CMK (cell line): ENCODE results near the gene PRKG1.

Experiments used
- DNase-seq: peaks from one replicate; pipeline ENCODE4 v3.0.0-alpha.2; 2010; ENCODE audit warnings: low read depth

PRKG1 gene

DNA sequence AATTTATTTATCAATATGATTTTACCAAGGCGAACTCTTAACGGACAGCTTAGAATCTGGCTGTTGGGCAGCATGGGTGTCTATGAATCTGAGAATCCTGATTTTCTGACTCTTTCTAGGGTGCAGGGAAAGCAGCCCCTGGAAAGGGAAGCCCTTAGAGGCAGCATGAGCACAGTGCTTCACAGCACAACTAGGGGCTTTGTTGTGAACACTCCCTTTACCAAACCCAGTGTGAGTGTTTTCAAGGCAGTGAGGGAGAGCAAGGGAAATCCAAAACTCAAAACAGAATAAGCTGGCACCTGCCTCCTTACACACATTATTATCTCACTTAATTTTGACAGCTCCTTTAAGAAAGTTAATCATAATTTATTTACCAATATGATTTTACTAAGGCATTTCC is 741.4 kb downstream of the PRKG1 start:
- DNase-seq, result no peak

DNA sequence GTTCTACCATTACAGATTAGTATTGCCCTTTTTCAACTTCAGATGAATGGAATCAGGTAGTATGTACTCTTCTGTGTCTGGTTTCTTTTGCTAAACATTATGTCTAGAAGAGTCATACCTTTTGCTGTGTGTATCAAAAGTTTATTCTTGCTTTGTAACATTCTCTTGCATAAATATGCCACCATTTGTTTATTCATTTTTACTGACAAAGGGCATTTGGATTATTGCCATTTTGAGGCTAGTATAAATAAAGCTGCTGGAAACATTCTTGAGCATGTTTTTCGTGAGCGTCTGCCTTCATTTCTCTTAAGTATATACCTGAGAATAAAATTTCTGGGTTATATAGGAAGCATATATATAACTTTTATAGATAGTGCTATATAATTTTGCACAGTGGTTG is 746.8 kb downstream of the PRKG1 start:
- no peak for DNase-seq

DNA sequence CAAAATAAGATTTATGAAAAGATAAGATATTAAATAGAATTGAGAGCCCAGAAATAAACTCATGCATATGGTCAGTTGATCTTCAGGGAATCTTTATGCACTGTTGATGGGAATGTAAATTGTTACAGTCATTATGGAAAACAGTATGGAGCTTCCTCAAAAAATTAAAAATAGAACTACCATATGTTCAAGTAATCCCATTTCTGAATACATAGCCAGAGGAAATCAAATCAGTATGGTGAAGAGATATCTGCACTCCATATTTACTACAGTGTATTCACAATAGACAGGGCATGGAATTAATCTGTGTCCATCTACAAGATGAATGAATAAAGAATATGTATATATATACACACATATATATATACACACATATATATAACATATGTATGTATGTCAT is 747.5 kb downstream of the PRKG1 start:
- no peak for DNase-seq

DNA sequence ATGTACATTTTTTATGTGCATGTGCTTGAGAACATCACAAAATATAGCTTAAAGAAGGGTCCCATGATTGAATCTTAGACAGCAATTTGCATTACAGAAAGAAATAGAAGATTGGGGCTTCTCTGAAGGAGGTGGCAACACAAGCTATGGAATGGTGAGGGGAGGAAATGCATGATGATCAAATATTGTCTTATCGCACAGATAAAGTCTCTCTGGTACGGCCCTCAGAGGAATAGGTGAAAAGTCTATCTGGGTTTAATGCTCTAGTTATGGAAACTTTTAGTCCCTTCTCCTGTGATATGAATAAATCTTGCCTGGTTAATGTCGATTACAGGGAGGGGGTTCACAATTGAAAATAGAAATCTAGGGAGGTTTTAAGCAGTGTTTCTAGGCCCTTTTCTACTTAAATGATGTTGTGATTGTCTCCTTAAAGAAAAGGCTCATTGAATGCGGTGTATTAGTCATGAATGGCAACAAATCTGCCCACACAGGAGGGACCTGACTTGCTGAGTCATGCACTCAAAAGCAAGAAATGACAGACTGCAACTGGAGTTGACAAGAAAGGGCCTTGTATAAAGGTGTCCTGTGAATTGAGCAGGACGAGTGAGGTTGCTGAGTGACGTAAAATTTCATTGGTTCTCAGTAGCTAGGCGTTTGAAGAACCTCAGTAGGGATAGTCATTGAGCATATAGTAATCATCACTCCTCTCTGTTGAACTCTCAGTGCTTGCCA is 758.5 kb downstream of the PRKG1 start:
- no peak for DNase-seq

DNA sequence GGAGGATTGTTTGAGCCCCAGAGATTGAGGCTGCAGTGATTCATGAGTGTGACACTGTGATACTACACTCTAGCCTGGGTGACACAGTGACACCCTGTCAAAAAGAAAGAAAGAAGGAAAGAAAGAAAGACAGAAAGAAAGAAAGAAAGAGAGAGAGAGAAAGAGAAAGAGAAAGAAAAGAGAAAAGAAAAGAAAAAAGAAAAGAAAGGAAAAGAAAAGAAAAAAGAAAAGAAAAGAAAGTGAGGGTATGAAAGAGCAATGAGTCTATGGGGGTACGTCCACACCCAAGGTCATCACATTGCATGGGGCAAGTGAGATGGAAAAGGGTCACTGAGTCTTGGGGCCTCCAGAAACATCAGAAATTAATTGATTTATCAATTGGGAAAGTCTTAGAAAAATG is 760.3 kb downstream of the PRKG1 start:
- no peak for DNase-seq

DNA sequence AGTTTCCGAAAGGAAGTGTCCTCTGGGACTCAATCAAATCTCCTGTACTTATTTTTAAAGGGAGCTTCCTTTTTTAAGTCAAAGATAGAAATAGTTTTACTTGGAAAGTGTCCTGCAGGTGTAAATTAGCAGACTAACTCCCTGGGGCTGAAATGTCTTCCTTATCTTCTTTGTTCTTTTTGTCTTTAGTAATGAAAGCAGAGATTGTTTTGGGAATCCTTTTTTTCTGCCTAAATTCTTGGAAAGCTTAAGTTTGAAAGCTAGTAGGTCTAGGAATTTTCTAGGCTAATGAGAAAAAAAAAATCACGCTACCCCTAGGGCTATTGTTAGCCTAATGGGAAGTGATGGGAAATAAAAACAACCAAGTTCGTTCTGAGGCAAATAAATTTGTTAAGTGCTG is 764.2 kb downstream of the PRKG1 start:
- DNase-seq, result no peak

DNA sequence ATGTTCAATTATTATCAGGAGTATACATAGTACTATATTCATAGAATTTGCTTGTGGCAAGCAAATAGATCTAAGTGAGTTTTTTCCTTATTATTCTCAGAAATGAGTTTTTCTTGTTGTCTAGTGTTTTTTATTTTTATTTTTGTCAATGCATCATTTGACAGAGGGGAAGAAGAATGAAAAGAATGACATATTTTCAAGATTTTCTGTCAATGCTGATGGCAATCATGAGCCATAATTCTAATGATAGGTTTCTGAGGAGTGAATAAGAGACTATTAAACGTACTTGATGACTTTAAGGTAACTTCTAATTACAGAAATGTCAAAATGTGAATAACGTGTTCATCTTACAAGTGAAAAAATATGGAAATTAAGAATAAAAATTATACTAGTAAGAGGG is 769.7 kb downstream of the PRKG1 start:
- no peak for DNase-seq

DNA sequence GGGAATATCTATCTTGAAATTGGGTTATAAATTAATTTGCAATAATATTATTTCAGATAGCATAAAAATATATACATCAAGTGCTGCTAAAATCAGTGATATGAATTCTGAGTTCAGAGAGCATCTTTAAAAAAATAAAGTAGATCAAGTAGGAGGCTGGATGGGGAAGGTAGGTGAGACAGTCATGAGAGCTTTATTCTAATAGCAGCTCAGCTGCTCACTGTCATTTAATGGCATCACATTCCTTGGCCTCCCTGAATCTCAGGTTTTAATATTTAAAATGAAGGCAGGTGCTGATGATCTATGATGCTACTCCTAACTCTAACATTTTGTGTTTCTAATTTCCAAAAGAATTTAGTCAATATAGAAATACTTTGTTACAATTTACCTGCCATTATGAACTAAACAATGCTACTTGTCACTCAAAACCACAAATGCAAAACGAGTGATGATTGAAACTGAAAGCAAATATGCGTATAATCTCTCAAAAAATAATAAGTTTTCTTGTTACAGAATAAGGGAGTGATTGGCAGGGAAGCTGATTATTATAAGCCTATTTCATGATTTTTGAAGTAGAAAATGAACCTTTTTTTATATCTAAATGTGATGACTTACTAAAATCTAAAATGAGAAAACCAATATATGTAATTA is 772.7 kb downstream of the PRKG1 start:
- DNase-seq, result no peak

DNA sequence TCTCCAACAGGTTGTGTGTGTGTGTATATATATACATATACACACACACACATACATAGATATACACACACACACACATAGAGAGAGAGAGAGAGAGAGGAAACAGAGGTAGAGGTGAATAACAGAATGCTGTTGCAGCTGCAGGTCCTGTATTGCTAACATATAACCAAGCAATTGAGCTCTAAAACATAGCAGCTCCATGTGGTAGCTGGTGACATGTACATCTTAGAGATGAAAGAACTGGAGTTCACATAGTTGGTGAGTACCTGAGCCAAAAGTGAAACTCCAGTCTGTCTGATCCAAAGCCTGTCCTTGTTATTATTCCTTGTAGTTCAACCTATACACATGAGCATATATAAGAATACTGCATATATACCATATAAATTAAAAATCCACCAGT is 778.0 kb downstream of the PRKG1 start:
- no peak for DNase-seq

DNA sequence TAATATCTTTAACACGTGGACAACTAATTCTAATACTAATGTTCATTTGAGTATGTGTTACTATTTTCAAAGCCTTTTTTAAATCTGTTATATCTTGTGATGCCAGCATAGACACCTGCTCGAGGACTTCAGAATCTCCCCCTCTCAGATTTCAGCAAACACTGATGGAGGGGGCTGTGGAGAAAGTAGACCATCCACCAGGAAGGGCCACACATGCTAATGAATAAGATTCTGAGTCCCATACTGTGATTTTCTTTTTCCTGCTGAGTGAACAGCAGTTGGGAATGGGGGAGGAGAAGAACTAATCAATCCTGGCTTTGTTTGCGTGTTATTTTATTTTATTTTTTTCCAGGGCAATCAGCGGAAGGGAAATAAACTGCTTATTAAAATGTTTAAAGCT is 783.0 kb downstream of the PRKG1 start:
- no peak for DNase-seq

DNA sequence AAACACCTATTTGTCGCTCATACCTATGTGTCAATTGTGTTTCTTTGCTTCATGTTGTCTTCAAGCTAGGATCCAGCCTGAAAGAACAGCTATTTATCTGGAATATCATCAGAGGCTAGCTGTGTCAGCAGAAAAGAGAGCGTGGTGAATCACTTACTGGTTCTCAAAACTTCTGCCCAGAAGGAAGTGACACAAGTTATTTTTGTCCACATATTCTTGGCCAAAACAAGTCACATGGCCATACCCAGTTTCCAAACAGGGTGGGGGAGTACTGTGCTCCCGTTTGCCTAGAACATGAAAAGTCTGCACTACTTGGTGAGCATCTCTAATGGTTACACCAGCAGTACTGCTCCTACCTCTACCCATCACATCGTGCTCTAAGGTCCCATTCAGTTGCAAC is 786.0 kb downstream of the PRKG1 start:
- no peak for DNase-seq

DNA sequence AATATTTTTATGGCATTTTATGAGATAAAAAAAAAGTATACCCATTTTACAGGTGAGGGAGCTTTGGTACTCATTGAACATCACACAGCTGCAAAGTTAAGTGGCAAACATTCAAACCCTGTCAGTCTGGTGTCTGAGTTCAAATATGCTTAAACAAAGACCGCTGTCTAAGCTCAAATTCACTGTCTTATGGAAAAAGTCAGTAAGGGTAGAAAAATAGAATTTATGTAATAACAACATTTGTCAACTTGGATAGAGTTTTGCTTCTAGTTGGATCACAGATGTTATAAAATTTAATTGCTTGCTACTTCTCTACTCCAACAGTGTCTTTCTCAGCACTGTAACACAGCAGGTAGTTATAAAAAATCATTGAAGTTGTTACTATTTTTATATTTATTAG is 786.8 kb downstream of the PRKG1 start:
- no peak for DNase-seq

DNA sequence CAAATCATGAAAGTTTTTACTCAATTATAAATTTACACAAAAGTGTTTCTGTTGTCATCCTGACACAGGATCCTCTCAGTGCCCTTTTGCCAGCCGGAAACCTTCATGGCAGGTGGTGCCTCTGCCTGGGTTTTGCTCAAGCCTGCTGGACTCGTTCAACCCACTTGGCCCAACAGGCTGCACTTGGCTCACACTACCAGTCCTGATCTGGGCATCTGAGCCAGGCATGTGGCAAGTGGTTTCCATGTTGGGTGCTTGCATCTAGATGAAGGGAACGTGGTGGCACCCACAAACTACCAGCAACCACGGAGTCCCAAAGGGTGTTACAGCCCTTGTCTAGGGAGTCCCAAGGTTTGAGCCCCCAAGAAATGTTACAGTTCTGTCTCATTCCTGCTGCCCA is 787.4 kb downstream of the PRKG1 start:
- DNase-seq, result no peak

DNA sequence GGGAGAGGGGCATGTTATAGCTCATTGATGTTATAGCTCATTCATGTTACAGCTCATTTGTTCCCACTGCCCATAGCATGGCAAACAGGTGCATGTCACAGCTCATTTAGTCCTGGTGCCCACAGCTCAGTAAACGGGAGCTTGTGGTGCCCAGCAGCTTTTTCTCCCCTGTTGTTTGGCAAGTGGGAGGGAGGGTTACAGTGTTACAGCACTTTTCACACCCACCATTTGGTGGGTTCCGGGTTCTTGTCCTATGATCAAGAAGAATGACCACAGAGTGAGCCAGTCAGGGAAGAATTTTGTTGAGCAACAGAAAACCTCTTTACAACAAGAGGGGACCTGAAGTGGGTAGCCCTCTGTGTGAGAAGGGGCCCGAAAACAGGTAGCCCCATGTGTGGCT is 787.9 kb downstream of the PRKG1 start:
- no peak for DNase-seq

DNA sequence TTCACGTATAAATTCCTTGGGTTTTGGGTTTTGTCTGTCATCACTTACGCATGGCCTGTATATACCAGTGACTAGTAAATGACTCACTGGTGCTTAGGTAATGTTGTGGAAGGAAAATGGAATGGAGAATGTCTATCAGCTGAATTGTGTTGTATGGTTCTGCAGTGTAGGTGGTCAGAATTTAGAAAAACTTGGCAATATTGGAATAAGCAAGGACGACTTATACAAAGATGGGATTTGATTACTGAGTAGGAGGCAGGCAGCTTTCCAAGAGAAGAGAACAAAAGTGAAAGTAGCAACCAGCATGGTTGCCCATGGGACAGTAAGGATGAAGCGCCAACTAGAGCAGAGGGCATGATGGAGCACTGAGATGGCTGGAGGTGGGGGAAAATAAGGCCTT is 793.7 kb downstream of the PRKG1 start:
- no peak for DNase-seq

DNA sequence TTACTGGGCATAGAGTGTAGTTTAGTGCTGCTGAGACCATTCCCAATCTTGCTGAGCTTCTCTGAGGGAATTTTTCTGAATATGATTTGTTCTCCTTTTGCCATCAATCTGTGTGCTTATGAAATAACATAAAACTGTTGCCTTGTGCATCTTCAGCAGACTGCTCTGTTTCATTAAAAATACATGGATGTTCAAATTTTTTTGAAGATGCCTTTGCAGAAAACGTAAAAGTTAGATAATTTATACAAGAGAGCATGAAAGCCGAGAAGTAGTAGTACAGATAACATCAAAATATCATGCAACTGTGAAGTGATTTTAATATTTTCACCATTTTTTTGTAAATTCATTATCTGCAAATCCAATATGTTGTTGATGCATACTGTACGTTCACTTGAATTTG is 799.8 kb downstream of the PRKG1 start:
- no peak for DNase-seq

DNA sequence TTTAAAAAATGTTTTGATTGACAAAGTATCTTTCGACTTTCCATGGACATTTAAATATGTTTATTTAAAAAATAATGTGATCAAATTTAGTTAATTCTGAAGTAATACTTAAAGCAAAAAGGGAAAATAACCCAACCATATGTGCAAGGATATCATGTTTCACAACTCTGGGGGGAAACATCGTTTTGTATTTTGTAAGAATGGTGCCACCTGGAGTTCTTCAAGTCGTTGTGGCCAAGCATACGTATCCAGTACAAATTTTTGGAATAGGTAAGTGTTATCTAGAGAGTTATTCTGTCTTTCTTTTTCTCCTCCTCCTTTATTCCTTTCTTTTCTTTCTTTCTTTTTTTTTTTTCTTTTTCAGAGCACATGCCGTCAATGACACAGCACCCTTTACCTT is 801.3 kb downstream of the PRKG1 start:
- DNase-seq, result no peak

DNA sequence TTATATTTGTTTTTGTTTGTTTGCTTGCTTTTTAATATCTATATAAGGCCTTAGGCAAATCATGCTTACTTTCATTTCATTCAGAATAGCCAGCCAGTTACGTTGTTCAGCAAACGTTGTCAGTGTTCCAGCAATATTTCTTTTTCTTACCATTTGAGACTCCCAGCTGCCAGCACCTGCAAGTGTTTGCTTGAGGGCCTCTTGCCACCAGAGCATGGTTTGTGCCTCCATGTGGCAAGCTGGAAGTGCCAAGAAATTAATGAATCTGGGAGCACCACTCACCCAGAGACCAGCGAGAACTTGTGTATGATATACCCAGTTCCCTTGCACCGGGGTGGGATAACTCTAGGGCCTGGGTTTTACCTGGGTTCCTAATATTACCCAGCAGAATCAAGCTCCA is 802.2 kb downstream of the PRKG1 start:
- no peak for DNase-seq

DNA sequence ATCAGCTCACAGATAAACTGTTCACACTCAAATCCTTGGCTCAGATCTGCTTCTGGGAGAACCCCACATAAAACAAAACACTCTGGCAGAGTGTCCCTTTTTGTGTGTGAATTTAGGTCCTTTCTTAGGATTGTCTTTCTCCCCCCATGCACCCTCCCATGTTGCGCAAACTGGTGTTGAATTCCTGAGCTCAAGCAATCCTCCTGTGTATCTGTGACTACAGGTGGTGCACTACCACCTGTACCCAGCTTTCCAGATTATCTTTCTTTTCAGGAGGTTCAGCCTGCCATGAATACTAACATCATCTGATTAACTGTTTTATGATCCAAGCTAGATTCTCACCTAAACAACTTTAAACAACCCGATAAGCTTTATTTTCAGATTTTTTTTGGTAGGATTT is 802.7 kb downstream of the PRKG1 start:
- DNase-seq, result no peak

DNA sequence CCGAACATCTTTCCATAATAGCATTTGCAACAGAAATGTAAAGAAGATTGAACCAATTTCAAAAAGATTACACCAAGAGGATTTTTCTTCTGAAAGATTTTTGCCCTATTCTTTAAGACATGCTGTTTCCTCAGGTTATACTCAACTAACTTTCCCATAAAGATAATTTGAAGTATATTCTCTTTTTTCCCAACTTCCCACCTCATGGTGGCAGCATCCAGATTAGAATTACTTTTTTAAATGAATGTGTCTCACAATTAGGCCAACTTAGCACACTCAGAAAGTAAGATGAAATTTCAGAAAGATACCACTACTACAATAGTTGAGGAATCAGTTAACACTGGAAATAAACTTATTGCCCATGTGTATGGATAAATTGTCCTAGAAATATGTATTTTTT is 803.3 kb downstream of the PRKG1 start:
- DNase-seq, result no peak

DNA sequence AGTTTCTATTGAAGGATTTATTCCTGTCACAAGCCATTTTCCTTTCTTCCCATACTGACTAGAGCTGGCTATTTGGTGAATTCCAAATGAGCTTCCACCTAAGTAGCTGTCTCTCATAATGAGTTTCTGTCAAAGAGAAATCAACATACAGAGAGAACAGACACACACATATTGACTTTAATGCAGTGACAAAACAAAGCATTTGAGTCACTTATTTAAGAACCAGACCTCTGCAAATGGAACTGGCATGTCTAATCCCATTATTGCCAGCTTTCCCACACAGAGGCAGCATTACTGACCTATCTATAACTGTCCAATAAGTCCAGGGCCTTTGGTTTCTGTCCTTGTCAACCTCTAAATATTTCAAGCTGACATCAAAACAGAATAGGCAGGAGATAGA is 804.4 kb downstream of the PRKG1 start:
- DNase-seq, result no peak

DNA sequence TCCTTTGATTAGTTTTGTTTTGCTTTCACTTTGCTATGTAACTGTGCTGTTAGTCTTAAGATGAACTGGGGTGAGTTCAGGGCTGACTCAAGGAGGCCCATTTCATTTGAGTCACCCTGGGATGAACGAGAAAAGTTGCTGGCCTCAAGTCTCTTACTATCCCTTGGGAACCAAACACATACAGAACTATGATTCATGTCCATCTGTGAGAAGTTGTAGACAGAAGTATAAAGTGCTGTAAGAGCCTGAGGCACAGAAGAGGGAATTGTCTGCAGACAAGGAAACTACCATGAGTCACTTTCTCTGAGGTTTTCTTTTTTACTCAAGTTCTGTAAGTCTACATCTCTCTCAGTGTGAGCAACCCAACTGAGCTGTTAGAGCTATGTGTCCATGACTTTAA is 805.0 kb downstream of the PRKG1 start:
- DNase-seq, result no peak

DNA sequence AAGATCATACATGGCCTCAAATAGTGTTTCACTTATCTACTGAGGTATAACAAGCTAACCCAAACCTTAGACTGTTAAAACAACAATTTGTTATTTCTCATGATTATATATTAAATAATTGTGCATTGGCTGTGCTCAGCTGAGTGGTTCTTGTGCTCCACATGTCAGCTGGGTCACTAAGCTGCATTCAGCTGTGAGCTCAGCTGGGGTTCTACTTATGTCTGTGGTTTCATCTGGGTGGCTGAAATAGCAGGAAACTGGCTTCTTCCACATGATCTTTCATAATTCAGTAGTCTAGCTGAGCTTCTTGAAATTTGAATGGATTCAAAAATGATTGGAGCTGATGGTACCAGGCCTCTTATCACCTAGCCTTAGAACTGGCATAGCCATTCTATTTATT is 806.9 kb downstream of the PRKG1 start:
- DNase-seq, result no peak

DNA sequence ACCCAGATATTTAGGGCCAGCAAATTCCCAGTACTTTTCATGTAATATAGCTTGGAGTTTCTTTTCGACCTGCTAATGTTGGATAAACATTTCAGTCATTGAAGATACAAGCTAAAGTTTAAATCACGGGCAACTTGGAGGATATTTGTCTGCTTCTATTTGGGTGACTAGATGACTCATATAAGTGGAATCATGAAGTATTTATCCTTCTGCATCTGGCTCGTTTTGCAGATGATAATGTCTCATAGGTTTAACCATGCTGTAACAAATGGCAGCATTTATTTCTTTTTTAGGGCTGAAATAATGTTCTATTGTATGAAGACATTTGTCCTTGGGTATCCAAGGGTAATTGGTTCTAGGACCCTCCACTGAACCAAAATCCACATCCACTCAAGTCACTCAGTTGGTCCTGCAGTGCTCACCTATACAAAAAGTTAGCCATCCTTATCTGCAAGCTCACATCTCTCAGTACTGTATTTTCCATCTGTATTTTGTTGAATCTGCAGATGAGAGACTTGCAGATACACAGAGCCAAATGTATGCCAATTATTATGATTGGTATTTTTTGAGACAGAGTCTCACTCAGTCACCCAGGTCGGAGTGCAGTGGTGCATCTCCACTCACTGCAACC is 812.3 kb downstream of the PRKG1 start:
- DNase-seq, result no peak
